ENCODE data around the gene NTRK2. TPM values are rescaled to one million over a fixed set of nuclear protein-coding genes. Genes with fewer than 3 reads are reported as not detected.

Gene NTRK2
- total RNA-seq, 1 donor from 2014 or later = 1.5 TPM

DNA sequence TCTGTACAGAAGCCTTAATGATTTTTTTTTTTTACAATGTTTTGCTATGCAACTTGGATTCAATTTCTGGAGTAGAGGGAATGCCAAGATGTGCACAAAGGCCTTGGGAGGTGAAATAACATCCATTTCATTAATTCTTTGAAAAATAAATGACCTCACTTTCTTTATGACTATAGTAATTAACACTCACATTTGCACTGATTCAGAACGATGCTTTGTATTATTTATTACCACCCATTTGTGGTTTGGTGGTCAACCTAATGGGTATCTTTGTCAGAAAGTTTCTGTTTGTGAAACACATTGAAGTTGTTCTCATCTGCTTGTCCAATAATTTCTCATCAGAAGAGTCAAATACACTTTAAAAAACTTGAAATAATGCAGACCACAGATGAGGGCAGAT lies 169.3 kb downstream of the NTRK2 start:
- Histone ChIP-seq H3K27me3 (ENCODE audit: control insufficient read depth, insufficient read depth, low read length) (no peaks in the 10 kb centered on the region), H3K36me3 (ENCODE audit: control insufficient read depth, insufficient read depth, low read length) (no peaks in the 10 kb centered on the region), H3K4me3 (ENCODE audit: low read depth, low read length) (no peak overlapping the region)
- no peak for DNase-seq (ENCODE audit: low read depth)
- TF ChIP-seq, protein P1, sequence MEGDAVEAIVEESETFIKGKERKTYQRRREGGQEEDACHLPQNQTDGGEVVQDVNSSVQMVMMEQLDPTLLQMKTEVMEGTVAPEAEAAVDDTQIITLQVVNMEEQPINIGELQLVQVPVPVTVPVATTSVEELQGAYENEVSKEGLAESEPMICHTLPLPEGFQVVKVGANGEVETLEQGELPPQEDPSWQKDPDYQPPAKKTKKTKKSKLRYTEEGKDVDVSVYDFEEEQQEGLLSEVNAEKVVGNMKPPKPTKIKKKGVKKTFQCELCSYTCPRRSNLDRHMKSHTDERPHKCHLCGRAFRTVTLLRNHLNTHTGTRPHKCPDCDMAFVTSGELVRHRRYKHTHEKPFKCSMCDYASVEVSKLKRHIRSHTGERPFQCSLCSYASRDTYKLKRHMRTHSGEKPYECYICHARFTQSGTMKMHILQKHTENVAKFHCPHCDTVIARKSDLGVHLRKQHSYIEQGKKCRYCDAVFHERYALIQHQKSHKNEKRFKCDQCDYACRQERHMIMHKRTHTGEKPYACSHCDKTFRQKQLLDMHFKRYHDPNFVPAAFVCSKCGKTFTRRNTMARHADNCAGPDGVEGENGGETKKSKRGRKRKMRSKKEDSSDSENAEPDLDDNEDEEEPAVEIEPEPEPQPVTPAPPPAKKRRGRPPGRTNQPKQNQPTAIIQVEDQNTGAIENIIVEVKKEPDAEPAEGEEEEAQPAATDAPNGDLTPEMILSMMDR (IDR thresholded peaks at IDR 0.05; ENCODE audit: insufficient read depth, low read length, poor library complexity, severe bottlenecking) = no peak

DNA sequence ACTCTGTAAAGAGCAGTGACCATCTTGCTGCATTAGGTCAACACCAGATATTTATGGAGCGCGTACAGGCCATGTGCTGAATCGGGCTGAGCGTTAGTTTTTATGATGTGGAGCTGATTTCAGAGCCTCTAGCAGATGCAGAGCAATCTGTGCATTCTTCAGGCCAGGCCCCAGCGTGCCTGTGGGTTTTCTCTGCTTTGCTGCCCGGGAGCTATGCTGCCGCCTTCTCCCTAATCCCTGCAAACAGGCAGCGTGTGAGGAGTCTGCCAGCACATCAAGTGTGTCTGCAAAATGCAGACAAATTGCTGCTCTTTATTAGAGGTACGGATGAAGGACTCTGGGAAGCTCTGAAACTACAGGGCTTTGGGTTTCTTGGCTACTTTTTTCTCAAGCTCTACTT lies 170.0 kb downstream of the NTRK2 start:
- H3K36me3 ChIP-seq (ENCODE audit: control insufficient read depth, insufficient read depth, low read length) = no peaks in the 10 kb centered on the region
- TF ChIP-seq, protein P1 (IDR thresholded peaks at IDR 0.05; ENCODE audit: insufficient read depth, low read length, poor library complexity, severe bottlenecking) = no peak
- H3K27me3 ChIP-seq (ENCODE audit: control insufficient read depth, insufficient read depth, low read length) = no peaks in the 10 kb centered on the region
- no peak overlapping the region for H3K4me3 ChIP-seq (ENCODE audit: low read depth, low read length)
- peak; percentile 75 for DNase-seq (ENCODE audit: low read depth)

GRCh38 chr9:84841931-84842330 lies 172.4 kb downstream of the NTRK2 start:
- Histone ChIP-seq H3K36me3 (ENCODE audit: control insufficient read depth, insufficient read depth, low read length) (no peaks in the 10 kb centered on the region), H3K27me3 (ENCODE audit: control insufficient read depth, insufficient read depth, low read length) (no peaks in the 10 kb centered on the region), H3K4me3 (ENCODE audit: low read depth, low read length) (no peak overlapping the region)
- no peak for DNase-seq (ENCODE audit: low read depth)
- TF ChIP-seq, protein P1 (IDR thresholded peaks at IDR 0.05; ENCODE audit: insufficient read depth, low read length, poor library complexity, severe bottlenecking) = no peak

DNA sequence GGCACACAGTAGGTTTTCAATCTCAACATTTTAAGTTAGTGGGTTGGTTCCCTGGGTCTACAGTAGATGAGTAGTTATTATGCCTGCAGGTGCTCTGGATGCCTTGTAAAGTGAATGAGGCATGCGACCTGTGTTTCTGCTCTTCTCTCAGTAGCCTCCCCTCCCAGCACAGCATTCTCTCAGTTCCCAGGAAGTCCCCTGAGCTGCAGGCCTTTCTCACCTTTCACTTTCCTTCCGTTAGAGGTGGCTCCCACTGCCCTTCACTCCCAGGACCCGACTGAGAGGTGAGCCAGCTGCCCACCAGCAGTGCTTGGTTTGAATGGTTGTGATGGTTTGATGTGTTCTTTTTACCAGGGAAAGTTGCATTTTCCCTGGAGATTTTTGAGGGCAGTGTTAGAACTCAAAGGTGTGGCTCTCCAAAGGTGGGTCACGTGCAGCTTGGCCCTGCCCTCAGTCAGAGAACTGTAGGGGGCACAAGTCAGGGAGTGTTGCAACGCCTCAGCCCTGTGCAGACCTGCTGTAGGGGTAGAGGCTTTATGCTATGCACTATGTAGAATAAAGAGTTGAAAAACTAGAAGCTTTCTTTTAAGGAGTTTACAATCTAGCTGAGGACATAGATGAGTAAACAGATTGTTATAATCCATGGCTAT lies 173.8 kb downstream of the NTRK2 start:
- TF ChIP-seq, protein P1 (IDR thresholded peaks at IDR 0.05; ENCODE audit: insufficient read depth, low read length, poor library complexity, severe bottlenecking) = no peak
- DNase-seq (ENCODE audit: low read depth) = no peak
- Histone ChIP-seq H3K4me3 (ENCODE audit: low read depth, low read length) (no peak overlapping the region), H3K27me3 (ENCODE audit: control insufficient read depth, insufficient read depth, low read length) (no peaks in the 10 kb centered on the region), H3K36me3 (ENCODE audit: control insufficient read depth, insufficient read depth, low read length) (no peaks in the 10 kb centered on the region)

- DNase-seq (ENCODE audit: low read depth) = no peak
These were observed 176.7 kb downstream of the NTRK2 start for GRCh38 chr9:84845956-84846900.

More at GRCh38 chr9:84845956-84846900, 176.7 kb downstream of the NTRK2 start:
- TF ChIP-seq, protein P1 (IDR thresholded peaks at IDR 0.05; ENCODE audit: insufficient read depth, low read length, poor library complexity, severe bottlenecking) = no peak
- no peak overlapping the region for H3K4me3 ChIP-seq (ENCODE audit: low read depth, low read length)
- H3K27me3 ChIP-seq (ENCODE audit: control insufficient read depth, insufficient read depth, low read length) = no peaks in the 10 kb centered on the region
- H3K36me3 ChIP-seq (ENCODE audit: control insufficient read depth, insufficient read depth, low read length) = no peaks in the 10 kb centered on the region

Data from kidney epithelial cell (primary cell).